ENCODE data around the gene ARHGAP28.
"Not testable (repeated sequence)": the region's sequence is repeated elsewhere in the genome, so short reads cannot be mapped to it uniquely, and the experiment has no call there.

The ARHGAP28 gene

DNA sequence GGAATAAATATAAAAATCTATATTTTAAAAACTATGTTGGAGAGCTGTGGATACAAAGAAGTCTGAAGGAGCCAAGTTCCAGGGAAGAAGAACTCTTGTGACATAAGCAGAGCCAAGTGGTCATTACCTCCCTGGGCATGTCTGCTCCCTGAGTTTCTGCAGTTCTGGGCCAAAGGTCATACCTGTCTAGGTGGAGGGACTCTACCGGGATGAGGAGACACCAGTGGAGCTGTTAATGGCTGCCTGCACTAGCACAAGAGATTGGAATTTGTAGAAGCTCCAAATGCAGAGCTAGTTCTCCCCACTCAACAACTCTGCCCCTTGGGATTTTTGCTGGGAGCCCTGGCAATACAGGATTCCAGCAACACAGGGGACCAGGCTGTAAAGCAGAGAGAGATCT, 89.8 kb downstream of the ARHGAP28 start:
- H3K27me3 ChIP-seq (ENCODE audit: insufficient read depth, low read length): no peaks in the 10 kb centered on the region
- H3K36me3 ChIP-seq (ENCODE audit: insufficient read depth, low read length): no peaks in the 10 kb centered on the region
- no peaks in the 10 kb centered on the region for H3K9me3 ChIP-seq (ENCODE audit: insufficient read depth, low read depth, low read length)
- H3K27ac ChIP-seq (ENCODE audit: low read depth, low read length): no peak overlapping the region
- H3K4me3 ChIP-seq (ENCODE audit: low read length): no peak overlapping the region
- 79% methylated on average over 1 of the region's 1 CpG for WGBS
- H3K9ac ChIP-seq (ENCODE audit: low read depth, low read length): no peak overlapping the region
- H3K4me1 ChIP-seq (ENCODE audit: insufficient read depth, low read length): peaks cover 3% of the 10 kb centered on the region; the same call in 1 of the 2 replicates

DNA sequence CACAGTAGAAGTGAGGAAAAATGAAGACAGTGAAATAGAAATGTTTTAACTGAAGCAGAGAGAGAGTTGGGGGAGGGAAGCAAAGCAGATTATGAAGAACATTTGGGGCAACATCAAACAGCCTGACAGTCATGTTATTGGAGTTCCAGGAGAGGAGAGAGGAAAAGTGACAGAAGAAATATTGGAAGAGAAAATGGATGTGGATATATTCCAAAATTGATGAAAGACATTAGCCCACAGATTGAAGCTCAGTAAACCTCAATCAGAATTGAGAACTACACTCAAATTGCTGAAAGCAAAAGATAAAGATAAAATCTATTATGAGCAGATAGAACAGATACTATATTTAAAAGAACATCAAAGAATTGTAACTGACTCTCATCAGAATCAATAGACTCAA, 90.8 kb downstream of the ARHGAP28 start:
- no peak overlapping the region for H3K9ac ChIP-seq (ENCODE audit: low read depth, low read length)
- no peak overlapping the region for H3K27ac ChIP-seq (ENCODE audit: low read depth, low read length)
- H3K4me3 ChIP-seq (ENCODE audit: low read length): no peak overlapping the region
- no peaks in the 10 kb centered on the region for H3K9me3 ChIP-seq (ENCODE audit: insufficient read depth, low read depth, low read length)
- H3K4me1 ChIP-seq (ENCODE audit: insufficient read depth, low read length): peaks cover 3% of the 10 kb centered on the region; the same call in 1 of the 2 replicates
- H3K36me3 ChIP-seq (ENCODE audit: insufficient read depth, low read length): peaks cover 6% of the 10 kb centered on the region; the same call in 1 of the 2 replicates
- H3K27me3 ChIP-seq (ENCODE audit: insufficient read depth, low read length): no peaks in the 10 kb centered on the region

- Histone ChIP-seq H3K4me1 (ENCODE audit: insufficient read depth, low read length) (peaks cover 3% of the 10 kb centered on the region; the same call in 1 of the 2 replicates), H3K4me3 (ENCODE audit: low read length) (no peak overlapping the region), H3K9ac (ENCODE audit: low read depth, low read length) (no peak overlapping the region), H3K27me3 (ENCODE audit: insufficient read depth, low read length) (no peaks in the 10 kb centered on the region), H3K27ac (ENCODE audit: low read depth, low read length) (no peak overlapping the region), H3K36me3 (ENCODE audit: insufficient read depth, low read length) (peaks cover 9% of the 10 kb centered on the region; the same call in 1 of the 2 replicates), H3K9me3 (ENCODE audit: insufficient read depth, low read depth, low read length) (no peaks in the 10 kb centered on the region)
- 92% methylated on average over 1 of the region's 1 CpG for WGBS
Observed at GRCh38 chr18:6821356-6821755, 91.8 kb downstream of the ARHGAP28 start.

DNA sequence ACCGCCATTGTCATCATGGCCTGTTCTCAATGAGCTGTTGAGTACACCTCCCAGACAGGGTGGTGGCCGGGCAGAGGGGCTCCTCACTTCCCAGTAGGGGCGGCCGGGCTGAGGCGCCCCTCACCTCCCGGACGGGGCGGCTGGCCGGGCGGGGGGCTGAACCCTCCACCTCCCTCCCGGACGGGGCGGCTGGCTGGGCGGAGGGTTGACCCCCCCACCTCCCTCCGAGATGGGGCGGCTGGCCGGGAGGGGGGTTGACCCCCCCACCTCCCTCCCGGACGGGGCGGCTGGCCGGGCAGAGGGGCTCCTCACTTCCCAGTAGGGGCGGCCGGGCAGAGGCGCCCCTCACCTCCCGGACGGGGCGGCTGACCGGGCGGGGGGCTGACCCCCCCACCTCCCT, 97.6 kb downstream of the ARHGAP28 start:
- H3K4me1 ChIP-seq (ENCODE audit: insufficient read depth, low read length); H3K9me3 ChIP-seq (ENCODE audit: insufficient read depth, low read depth, low read length); H3K36me3 ChIP-seq (ENCODE audit: insufficient read depth, low read length); H3K4me3 ChIP-seq (ENCODE audit: low read length); H3K9ac ChIP-seq (ENCODE audit: low read depth, low read length); H3K27ac ChIP-seq (ENCODE audit: low read depth, low read length); H3K27me3 ChIP-seq (ENCODE audit: insufficient read depth, low read length): not testable (repeated sequence)
- WGBS: 95% methylated on average over 14 of the region's 29 CpGs

GRCh38 chr18:6827566-6827965, 98.0 kb downstream of the ARHGAP28 start:
- H3K9ac ChIP-seq (ENCODE audit: low read depth, low read length): not testable (repeated sequence)
- 97% methylated on average over 29 of the region's 30 CpGs for WGBS

GRCh38 chr18:6830916-6831315, 101.4 kb downstream of the ARHGAP28 start:
- Histone ChIP-seq H3K9ac (ENCODE audit: low read depth, low read length) (no peak overlapping the region), H3K9me3 (ENCODE audit: insufficient read depth, low read depth, low read length) (no peaks in the 10 kb centered on the region), H3K27ac (ENCODE audit: low read depth, low read length) (no peak overlapping the region), H3K27me3 (ENCODE audit: insufficient read depth, low read length) (no peaks in the 10 kb centered on the region), H3K36me3 (ENCODE audit: insufficient read depth, low read length) (no peaks in the 10 kb centered on the region; the same call in 1 of the 2 replicates), H3K4me3 (ENCODE audit: low read length) (no peak overlapping the region), H3K4me1 (ENCODE audit: insufficient read depth, low read length) (no peaks in the 10 kb centered on the region)
- 100% methylated on average over 1 of the region's 1 CpG for WGBS

More at GRCh38 chr18:6827566-6827965, 98.0 kb downstream of the ARHGAP28 start:
- H3K36me3 ChIP-seq (ENCODE audit: insufficient read depth, low read length); H3K27ac ChIP-seq (ENCODE audit: low read depth, low read length); H3K4me1 ChIP-seq (ENCODE audit: insufficient read depth, low read length); H3K9me3 ChIP-seq (ENCODE audit: insufficient read depth, low read depth, low read length); H3K4me3 ChIP-seq (ENCODE audit: low read length); H3K27me3 ChIP-seq (ENCODE audit: insufficient read depth, low read length): not testable (repeated sequence)

GRCh38 chr18:6835345-6835744, 105.8 kb downstream of the ARHGAP28 start:
- Histone ChIP-seq H3K9ac (ENCODE audit: low read depth, low read length) (no peak overlapping the region), H3K36me3 (ENCODE audit: insufficient read depth, low read length) (no peaks in the 10 kb centered on the region), H3K27ac (ENCODE audit: low read depth, low read length) (no peak overlapping the region), H3K4me1 (ENCODE audit: insufficient read depth, low read length) (no peaks in the 10 kb centered on the region), H3K9me3 (ENCODE audit: insufficient read depth, low read depth, low read length) (no peaks in the 10 kb centered on the region), H3K27me3 (ENCODE audit: insufficient read depth, low read length) (no peaks in the 10 kb centered on the region), H3K4me3 (ENCODE audit: low read length) (no peak overlapping the region)
- 86% methylated on average over 1 of the region's 1 CpG for WGBS

GRCh38 chr18:6836331-6836730, 106.8 kb downstream of the ARHGAP28 start:
- WGBS: 91% methylated on average over 1 of the region's 1 CpG
- Histone ChIP-seq H3K36me3 (ENCODE audit: insufficient read depth, low read length) (no peaks in the 10 kb centered on the region), H3K9me3 (ENCODE audit: insufficient read depth, low read depth, low read length) (no peaks in the 10 kb centered on the region), H3K27me3 (ENCODE audit: insufficient read depth, low read length) (no peaks in the 10 kb centered on the region), H3K27ac (ENCODE audit: low read depth, low read length) (no peak overlapping the region), H3K4me3 (ENCODE audit: low read length) (no peak overlapping the region), H3K4me1 (ENCODE audit: insufficient read depth, low read length) (no peaks in the 10 kb centered on the region), H3K9ac (ENCODE audit: low read depth, low read length) (no peak overlapping the region)

DNA sequence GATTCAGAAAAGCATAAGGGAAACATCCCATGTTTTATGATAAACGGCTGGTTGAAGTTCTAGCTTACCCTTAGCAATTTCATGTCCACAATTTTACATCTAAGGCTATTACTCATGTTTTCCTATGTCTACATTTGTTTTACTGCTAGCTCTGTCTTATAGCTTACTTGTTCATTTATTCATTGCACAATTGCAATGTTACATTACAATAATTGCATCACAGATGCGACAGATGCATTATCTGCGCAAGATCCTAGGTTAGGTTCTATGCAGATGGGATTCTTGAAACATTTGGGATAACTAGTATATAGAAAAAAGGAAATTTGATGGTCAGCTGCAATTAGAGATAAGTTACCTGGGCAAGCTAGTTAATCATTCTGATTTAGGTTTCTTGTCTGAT, 108.4 kb downstream of the ARHGAP28 start:
- no peaks in the 10 kb centered on the region for H3K27me3 ChIP-seq (ENCODE audit: insufficient read depth, low read length)
- 97% methylated on average over 3 of the region's 3 CpGs for WGBS
- H3K9me3 ChIP-seq (ENCODE audit: insufficient read depth, low read depth, low read length): no peaks in the 10 kb centered on the region
- H3K27ac ChIP-seq (ENCODE audit: low read depth, low read length): no peak overlapping the region
- H3K9ac ChIP-seq (ENCODE audit: low read depth, low read length): no peak overlapping the region
- H3K36me3 ChIP-seq (ENCODE audit: insufficient read depth, low read length): no peaks in the 10 kb centered on the region
- H3K4me1 ChIP-seq (ENCODE audit: insufficient read depth, low read length): peaks cover 7% of the 10 kb centered on the region
- no peak overlapping the region for H3K4me3 ChIP-seq (ENCODE audit: low read length)

DNA sequence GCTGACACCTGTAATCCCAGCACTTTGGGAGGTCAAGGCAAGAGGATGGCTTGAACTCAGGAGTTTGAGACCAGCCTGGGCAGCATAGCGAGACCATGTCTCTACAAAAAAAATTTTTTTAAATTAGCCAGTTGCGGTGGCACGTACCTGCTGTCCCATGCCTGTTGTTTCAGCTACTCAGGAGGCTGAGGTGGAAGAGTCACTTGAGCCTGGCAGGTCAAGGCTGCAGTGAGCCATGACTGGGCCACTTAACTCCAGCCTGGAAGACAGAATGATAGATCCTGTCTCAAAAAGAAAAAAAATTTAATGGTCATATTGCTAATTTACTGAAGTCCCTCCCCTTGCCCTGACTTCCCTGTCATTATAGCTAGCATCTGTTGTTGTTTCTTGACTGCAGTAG, 112.6 kb downstream of the ARHGAP28 start:
- no peaks in the 10 kb centered on the region for H3K27me3 ChIP-seq (ENCODE audit: insufficient read depth, low read length)
- H3K4me1 ChIP-seq (ENCODE audit: insufficient read depth, low read length): peaks cover 7% of the 10 kb centered on the region
- H3K9me3 ChIP-seq (ENCODE audit: insufficient read depth, low read depth, low read length): no peaks in the 10 kb centered on the region
- H3K9ac ChIP-seq (ENCODE audit: low read depth, low read length): no peak overlapping the region
- WGBS: 90% methylated on average over 3 of the region's 3 CpGs
- H3K27ac ChIP-seq (ENCODE audit: low read depth, low read length): no peak overlapping the region
- no peak overlapping the region for H3K4me3 ChIP-seq (ENCODE audit: low read length)
- H3K36me3 ChIP-seq (ENCODE audit: insufficient read depth, low read length): no peaks in the 10 kb centered on the region

DNA sequence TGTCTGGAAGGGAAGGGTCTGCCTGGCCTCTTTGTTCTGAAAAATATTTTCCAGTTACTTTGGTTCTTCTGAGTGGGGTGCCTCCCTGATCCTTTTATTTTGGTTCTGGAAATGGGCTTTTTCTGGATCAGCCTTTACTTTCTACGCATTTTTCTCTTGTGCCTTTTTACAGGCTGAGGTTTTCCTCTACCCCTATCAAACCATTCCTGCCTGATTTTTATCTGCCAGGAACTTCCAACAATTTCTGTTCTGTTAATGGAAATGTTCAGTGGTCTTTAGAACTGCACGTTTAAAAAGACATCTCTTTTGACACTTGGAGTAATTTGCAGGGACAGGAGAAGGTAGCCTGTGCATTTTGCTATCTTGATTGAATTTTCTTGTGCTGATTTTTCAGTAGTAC, 113.8 kb downstream of the ARHGAP28 start:
- Histone ChIP-seq H3K4me3 (ENCODE audit: low read length) (no peak overlapping the region), H3K9me3 (ENCODE audit: insufficient read depth, low read depth, low read length) (no peaks in the 10 kb centered on the region), H3K9ac (ENCODE audit: low read depth, low read length) (no peak overlapping the region), H3K27ac (ENCODE audit: low read depth, low read length) (no peak overlapping the region), H3K4me1 (ENCODE audit: insufficient read depth, low read length) (peaks cover 7% of the 10 kb centered on the region), H3K27me3 (ENCODE audit: insufficient read depth, low read length) (no peaks in the 10 kb centered on the region), H3K36me3 (ENCODE audit: insufficient read depth, low read length) (no peaks in the 10 kb centered on the region)
- 85% methylated on average over 2 of the region's 2 CpGs for WGBS

- H3K4me3 ChIP-seq (ENCODE audit: low read length); H3K9ac ChIP-seq (ENCODE audit: low read depth, low read length); H3K4me1 ChIP-seq (ENCODE audit: insufficient read depth, low read length); H3K36me3 ChIP-seq (ENCODE audit: insufficient read depth, low read length); H3K9me3 ChIP-seq (ENCODE audit: insufficient read depth, low read depth, low read length); H3K27me3 ChIP-seq (ENCODE audit: insufficient read depth, low read length); H3K27ac ChIP-seq (ENCODE audit: low read depth, low read length): not testable (repeated sequence)
- 93% methylated on average over 1 of the region's 1 CpG for WGBS
Observed at GRCh38 chr18:6845521-6845920, 116.0 kb downstream of the ARHGAP28 start.

Measured in HUES64 (cell line).